ENCODE results near the gene GADD45G. TPM values are rescaled to one million over a fixed set of nuclear protein-coding genes. Genes with fewer than 3 reads are reported as not detected.

GADD45G gene
- total RNA-seq (2012; rRNA removed) (not detected in 2 replicates), polyA plus RNA-seq (2012; rRNA removed) (0.15 and 0.30 TPM in 2 replicates), Bru-seq, nascent RNA (percentile 31 among the genes with signal in this experiment), BruChase-seq, experiment 1, labeled RNA remaining after a 6-hour chase (percentile 29 among the genes with signal in this experiment), BruChase-seq, experiment 2, labeled RNA remaining after a 2-hour chase (percentile 20 among the genes with signal in this experiment)
- 0.56 and 1.0 TPM in 2 replicates for polyA plus RNA-seq (2012; cell fraction: cytosol; rRNA removed)
- 0.56 and 1.8 TPM in 2 replicates for polyA plus RNA-seq (2012; cell fraction: nucleus; rRNA removed; ENCODE audit: low replicate concordance)
- long read RNA-seq, result 0 reads

GRCh38 chr9:89604729-89605464, at the start of gene GADD45G:
TSS of gene GADD45G (plus strand) at chr9:89605012. CDS start at chr9:89605122, 110 bp downstream.
- Histone ChIP-seq H2BK20ac (ENCODE audit: low read depth, low read length) (no peak within 1 kb of the TSS), H3K56ac (ENCODE audit: extremely low read depth, insufficient read depth, low read length) (no peak within 1 kb of the TSS), H3K4ac (ENCODE audit: low read depth, low read length) (peak within 1 kb of the TSS; percentile 42), H2BK120ac (ENCODE audit: low read depth, low read length) (peak within 1 kb of the TSS; percentile 33; the same call in 1 of the 2 replicates), H4K8ac (ENCODE audit: low read depth in 2 of 2, low read length in 2 of 2) (peak within 1 kb of the TSS in 1 of 2 experiments; percentile 83; a peak in 1 of 4 replicates), H2AFZ (replicated peaks; ENCODE audit: low read length, poor library complexity) (peak within 1 kb of the TSS; percentile 85), H2BK5ac (ENCODE audit: low read depth, low read length, poor library complexity, severe bottlenecking) (no peak within 1 kb of the TSS), H3K9me3 (ENCODE audit: control insufficient read depth, insufficient read depth, low read length) (no peaks in the 10 kb centered on the region), H3K18ac (ENCODE audit: low read depth, low read length) (no peak within 1 kb of the TSS), H3K23ac (ENCODE audit: low read depth, low read length) (no peak within 1 kb of the TSS), H4K91ac (ENCODE audit: insufficient read depth, low read depth, low read length) (peak within 1 kb of the TSS; percentile 17; the same call in 1 of the 2 replicates), H3K14ac (replicated peaks; ENCODE audit: low read depth, low read length) (no peak within 1 kb of the TSS), H3K27me3 (ENCODE audit: control insufficient read depth, insufficient read depth, low read length) (peaks cover 28% of the 10 kb centered on the region), H2AK9ac (replicated peaks; ENCODE audit: low read depth, low read length, poor library complexity) (peak within 1 kb of the TSS; percentile 52), H3K9me1 (ENCODE audit: insufficient read depth, low read length) (no peaks in the 10 kb centered on the region; the same call in 1 of the 2 replicates), H4K5ac (ENCODE audit: low read depth, low read length) (no peak within 1 kb of the TSS), H4K20me1 (ENCODE audit: insufficient read depth, low read length) (no peaks in the 10 kb centered on the region), H3K4me3 (ENCODE audit: insufficient read depth, low read depth, low read length) (peak within 1 kb of the TSS; percentile 54), H3K4me2 (ENCODE audit: low read depth, low read length) (peak within 1 kb of the TSS; percentile 94), H3K4me1 (ENCODE audit: control insufficient read depth, insufficient read depth, low read length) (peaks cover 5% of the 10 kb centered on the region), H2BK15ac (ENCODE audit: low read depth, low read length) (no peak within 1 kb of the TSS), H3K79me1 (ENCODE audit: low read depth in 1 of 2, low read length in 2 of 2) (no peaks in the 10 kb centered on the region), H3K36me3 (ENCODE audit: control insufficient read depth, insufficient read depth, low read length) (no peaks in the 10 kb centered on the region), H2AK5ac (ENCODE audit: low read depth, low read length) (no peak within 1 kb of the TSS), H3K27ac (ENCODE audit: insufficient read depth, low read length) (no peak within 1 kb of the TSS), H3K9ac (ENCODE audit: low read depth, low read length) (no peak within 1 kb of the TSS)
- ATAC-seq (ENCODE audit: low read depth), result peak; percentile 55
- CTCF ChIA-PET, result interaction anchor here (1.2 to 1.8 kb wide), 2 partner anchors 11 to 495 kb away, joined by 4 to 9 read pairs; no protein-coding TSS in a partner anchor
- 0% methylated on average over 24 of the region's 63 CpGs; no CpG with 5 or more reads in 1 of the 2 experiments for WGBS, 2 experiments (ENCODE audit: extremely low coverage in 2 of 2, insufficient read length in 1 of 2)
- TF ChIP-seq USF2 (IDR thresholded peaks at IDR 0.05; ENCODE audit: low read depth, low read length) (peak; percentile 89), POLR2A (IDR thresholded peaks at IDR 0.05; ENCODE audit: low read depth, low read length) (peak; percentile 82), MAFK (IDR thresholded peaks at IDR 0.05; ENCODE audit: low read depth, low read length) (no peak), RFX5 (IDR thresholded peaks at IDR 0.05; ENCODE audit: low read depth, low read length) (peak; percentile 70), MXI1 (IDR thresholded peaks at IDR 0.05; ENCODE audit: borderline replicate concordance, low read depth, low read length) (peak; percentile 60), ELK1 (IDR thresholded peaks at IDR 0.05; ENCODE audit: borderline replicate concordance, low read depth, low read length) (no peak), BHLHE40 (IDR thresholded peaks at IDR 0.05; ENCODE audit: low read depth, low read length) (peak; percentile 93)
- dilution Hi-C loops (cut with HindIII; ENCODE audit: low sequenced_read_pairs, unreplicated experiment) (no loop called here), intact Hi-C loops (cut with micrococcal nuclease) (no loop called here), in situ Hi-C loops (cut with MboI; ENCODE audit: low sequenced_read_pairs) (loop anchor here (5.0 kb wide), 1 partner anchor 497 kb away; no protein-coding TSS in a partner anchor)
- BruUV-seq (replicated peaks), result no TSS peak
- peak; percentile 61 for DNase-seq
- POLR2A ChIA-PET (ENCODE audit: unreplicated experiment), result no interaction called here
